ENCODE results near the gene OR7G3. TPM values are rescaled to one million over a fixed set of nuclear protein-coding genes. Genes with fewer than 3 reads are reported as not detected.

Gene OR7G3
- polyA plus RNA-seq, 1 donor from 2014 or later = not detected

- no peaks in the 10 kb centered on the region for H3K79me2 ChIP-seq (replicated peaks; ENCODE audit: insufficient read depth, low read length)
- no peak overlapping the region for H2AFZ ChIP-seq (ENCODE audit: low read depth, low read length)
- no peak for TF ChIP-seq POLR2AphosphoS5 (IDR thresholded peaks at IDR 0.05)
- TF ChIP-seq REST (IDR thresholded peaks at IDR 0.05; ENCODE audit: borderline replicate concordance) = no peak
- no peak for TF ChIP-seq SMC3 (conservative IDR thresholded peaks at IDR 0.05; ENCODE audit: poor library complexity)
- no peak for TF ChIP-seq RAD21 (conservative IDR thresholded peaks at IDR 0.05)
- TF ChIP-seq TAF1 (IDR thresholded peaks at IDR 0.05; ENCODE audit: low read depth) = no peak
- TF ChIP-seq MXI1 (conservative IDR thresholded peaks at IDR 0.05; ENCODE audit: poor library complexity, severe bottlenecking) = no peak
- no peak for TF ChIP-seq CTCF (IDR thresholded peaks at IDR 0.05; ENCODE audit: poor library complexity, severe bottlenecking)
- no peak for TF ChIP-seq EP300 (conservative IDR thresholded peaks at IDR 0.05; ENCODE audit: poor library complexity, severe bottlenecking)
- TF ChIP-seq EZH2 (IDR thresholded peaks at IDR 0.05; ENCODE audit: borderline replicate concordance, insufficient read depth, low read length, poor library complexity, severe bottlenecking) = no peak
Observed at GRCh38 chr19:9109959-9110358, 16.8 kb downstream of the OR7G3 start.

GRCh38 chr19:9107375-9107774 lies 19.4 kb downstream of the OR7G3 start, which contains the start of gene OR7G2:
Gene OR7G2 (minus strand): TSS chr19:9107475. CDS start chr19:9103243, 4,232 bp downstream.
- TF ChIP-seq RAD21 (conservative IDR thresholded peaks at IDR 0.05) = no peak
- H3K9ac ChIP-seq (ENCODE audit: low read length) = no peak within 1 kb of the TSS
- no peaks in the 10 kb centered on the region for H3K9me3 ChIP-seq (ENCODE audit: low read length)
- H3K4me2 ChIP-seq (ENCODE audit: low read length) = no peak within 1 kb of the TSS
- H4K20me1 ChIP-seq (ENCODE audit: insufficient read depth) = no peaks in the 10 kb centered on the region
- H3K4me3 ChIP-seq (ENCODE audit: low read length) = no peak within 1 kb of the TSS
- H3K27me3 ChIP-seq (ENCODE audit: insufficient read depth, low read depth, low read length) = no peaks in the 10 kb centered on the region
- H3K9me2 ChIP-seq (ENCODE audit: insufficient read depth, low read length) = no peaks in the 10 kb centered on the region
- no peak within 1 kb of the TSS for H3K27ac ChIP-seq (ENCODE audit: low read length)
- H3K79me2 ChIP-seq (replicated peaks; ENCODE audit: insufficient read depth, low read length) = no peaks in the 10 kb centered on the region
- H3F3A ChIP-seq (ENCODE audit: insufficient read depth, low read length, poor library complexity, severe bottlenecking) = no peaks in the 10 kb centered on the region
- no peak within 1 kb of the TSS for H2AFZ ChIP-seq (ENCODE audit: low read depth, low read length)
- no peaks in the 10 kb centered on the region for H3K36me3 ChIP-seq (ENCODE audit: insufficient read depth, low read length)

More at GRCh38 chr19:9109959-9110358, 16.8 kb downstream of the OR7G3 start:
- Histone ChIP-seq H3K4me3 (ENCODE audit: low read length) (no peak overlapping the region), H3K27ac (ENCODE audit: low read length) (no peak overlapping the region), H3K9ac (ENCODE audit: low read length) (no peak overlapping the region), H3K36me3 (ENCODE audit: insufficient read depth, low read length) (no peaks in the 10 kb centered on the region), H4K20me1 (ENCODE audit: insufficient read depth) (no peaks in the 10 kb centered on the region), H3K9me2 (ENCODE audit: insufficient read depth, low read length) (no peaks in the 10 kb centered on the region), H3K4me2 (ENCODE audit: low read length) (no peak overlapping the region), H3F3A (ENCODE audit: insufficient read depth, low read length, poor library complexity, severe bottlenecking) (no peaks in the 10 kb centered on the region), H3K27me3 (ENCODE audit: insufficient read depth, low read depth, low read length) (no peaks in the 10 kb centered on the region), H3K9me3 (ENCODE audit: low read length) (no peaks in the 10 kb centered on the region)

GRCh38 chr19:9086761-9087160 lies 40.0 kb downstream of the OR7G3 start, which contains the start of gene OR1M1:
Gene OR1M1 (plus strand): TSS chr19:9087061. CDS start chr19:9093245, 6,184 bp downstream.
- Histone ChIP-seq H3K27me3 (ENCODE audit: insufficient read depth, low read depth, low read length) (no peaks in the 10 kb centered on the region), H2AFZ (ENCODE audit: low read depth, low read length) (no peak within 1 kb of the TSS), H3K9ac (ENCODE audit: low read length) (no peak within 1 kb of the TSS), H4K20me1 (ENCODE audit: insufficient read depth) (no peaks in the 10 kb centered on the region), H3K27ac (ENCODE audit: low read length) (no peak within 1 kb of the TSS), H3F3A (ENCODE audit: insufficient read depth, low read length, poor library complexity, severe bottlenecking) (no peaks in the 10 kb centered on the region), H3K4me3 (ENCODE audit: low read length) (no peak within 1 kb of the TSS), H3K4me2 (ENCODE audit: low read length) (no peak within 1 kb of the TSS), H3K79me2 (replicated peaks; ENCODE audit: insufficient read depth, low read length) (no peaks in the 10 kb centered on the region), H3K9me3 (ENCODE audit: low read length) (no peaks in the 10 kb centered on the region), H3K36me3 (ENCODE audit: insufficient read depth, low read length) (no peaks in the 10 kb centered on the region), H3K9me2 (ENCODE audit: insufficient read depth, low read length) (no peaks in the 10 kb centered on the region)
- TF ChIP-seq TAF1 (IDR thresholded peaks at IDR 0.05; ENCODE audit: low read depth) = no peak

Measured in neural cell (in vitro differentiated cells).